Activated CD4-positive, alpha-beta T cell treated with anti-CD3 and anti-CD28 coated beads, Interleukin-2, amount 50 U/mL, for 1 hour (primary cell): ENCODE data around the gene ZNF10.

Source experiments
- DNase-seq: peaks from one replicate; pipeline ENCODE4 v3.0.0-alpha.2; 2020

The ZNF10 gene

DNA sequence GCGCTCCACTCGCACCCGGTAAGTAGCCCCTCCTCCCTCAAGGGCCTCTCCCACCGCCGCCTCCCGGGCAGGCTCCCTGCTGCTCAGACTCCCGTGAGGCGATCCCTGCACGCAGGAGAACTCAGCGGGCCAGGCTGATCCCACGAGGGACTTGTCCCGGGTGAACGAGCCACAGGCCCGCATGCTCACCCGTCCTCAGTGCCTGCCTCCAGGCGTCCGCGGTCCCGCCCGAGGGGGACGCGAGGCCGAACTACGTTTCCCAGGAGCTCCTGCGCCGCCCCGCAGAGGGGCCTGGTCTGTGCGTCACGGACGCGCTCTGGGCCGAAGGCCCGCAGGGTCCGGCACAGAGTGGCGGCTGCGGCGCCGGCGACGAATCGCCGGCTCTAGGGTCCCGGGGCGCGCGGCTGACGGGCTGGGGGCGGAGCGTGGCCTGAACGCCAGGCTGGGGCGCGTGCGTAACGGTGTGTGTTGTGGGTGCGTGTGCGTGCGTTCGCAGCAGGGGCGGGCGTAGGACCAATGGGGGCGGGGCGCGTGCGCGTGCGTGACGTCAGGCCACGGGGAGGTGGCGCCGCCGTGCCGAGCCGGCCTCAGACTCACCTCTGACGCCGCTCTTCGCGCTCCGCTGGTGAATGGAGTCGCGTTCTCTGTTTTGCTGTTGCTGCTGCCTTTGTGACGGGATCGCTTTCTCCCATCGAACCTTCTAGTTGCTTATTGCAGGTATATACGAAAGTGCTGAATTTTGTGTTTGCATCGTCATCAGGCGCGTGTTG is at the start of gene ZNF10, which contains the start of gene ZNF891:
Gene ZNF10 (plus strand): TSS at position 590 of the 770 bp plus-strand sequence. CDS start 13,866 bp downstream, outside the sequence.
Gene ZNF891 (minus strand): TSS at position 237 of the 770 bp plus-strand sequence. CDS start 8,356 bp downstream, outside the sequence.
- peak; percentile 97 for DNase-seq

DNA sequence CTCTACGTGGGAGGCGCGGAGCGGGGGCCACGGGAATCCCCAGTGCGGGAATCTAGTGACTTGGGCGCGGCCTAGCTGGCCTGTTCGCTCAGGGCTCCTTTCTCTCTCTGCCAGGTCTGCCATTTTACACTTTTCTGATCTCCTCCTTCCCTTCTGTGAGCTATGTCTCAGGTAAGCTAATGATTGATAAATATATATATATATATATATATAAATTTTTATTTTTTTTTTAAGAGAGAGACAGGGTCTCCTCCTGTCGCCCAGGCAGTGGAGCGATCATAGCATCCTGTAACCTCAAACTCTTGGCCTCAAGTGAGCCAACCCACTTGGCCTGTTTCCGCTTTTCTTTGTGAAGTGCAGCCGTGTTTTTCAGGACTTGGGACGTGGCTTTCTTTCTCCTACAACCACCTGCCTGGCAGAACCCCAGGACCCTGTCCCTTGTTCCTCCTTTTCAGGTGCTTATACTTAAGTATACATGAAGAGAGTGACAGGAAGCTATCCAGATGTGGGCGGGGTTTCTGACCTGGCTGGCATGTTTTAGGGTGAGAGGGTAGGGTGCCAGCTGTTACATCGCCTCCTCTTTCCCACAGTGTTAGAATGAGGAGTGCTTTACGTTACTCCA is 49.2 kb upstream of the ZNF10 start:
- peak; percentile 3 for DNase-seq

DNA sequence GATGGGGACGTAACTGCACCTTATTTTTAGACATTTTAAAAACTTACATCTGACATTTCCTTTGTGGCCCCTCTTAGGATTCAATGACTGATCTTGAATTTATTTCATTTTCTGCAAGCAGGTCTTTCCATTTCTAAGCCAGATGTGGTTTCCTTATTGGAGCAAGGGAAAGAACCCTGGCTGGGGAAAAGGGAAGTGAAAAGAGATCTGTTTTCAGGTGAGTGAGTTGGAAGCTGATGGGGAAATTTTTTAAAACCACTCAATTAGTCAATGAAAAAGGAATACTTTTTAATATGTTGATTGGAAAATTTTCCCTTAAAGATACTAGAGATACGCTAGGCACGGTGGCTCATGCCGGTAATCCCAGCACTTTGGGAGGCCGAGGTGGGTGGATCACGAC is 47.1 kb upstream of the ZNF10 start:
- no peak for DNase-seq

DNA sequence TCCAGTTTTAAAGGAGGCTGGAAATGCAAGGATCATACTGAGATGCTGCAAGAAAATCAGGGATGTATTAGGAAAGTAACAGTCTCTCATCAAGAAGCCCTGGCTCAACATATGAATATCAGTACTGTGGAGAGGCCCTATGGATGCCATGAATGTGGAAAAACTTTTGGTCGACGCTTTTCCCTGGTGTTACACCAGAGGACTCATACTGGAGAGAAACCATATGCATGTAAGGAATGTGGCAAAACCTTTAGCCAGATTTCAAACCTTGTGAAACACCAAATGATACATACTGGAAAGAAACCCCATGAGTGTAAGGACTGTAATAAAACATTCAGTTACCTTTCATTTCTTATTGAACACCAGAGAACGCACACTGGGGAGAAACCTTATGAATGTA is 24.8 kb upstream of the ZNF10 start:
- DNase-seq = no peak

DNA sequence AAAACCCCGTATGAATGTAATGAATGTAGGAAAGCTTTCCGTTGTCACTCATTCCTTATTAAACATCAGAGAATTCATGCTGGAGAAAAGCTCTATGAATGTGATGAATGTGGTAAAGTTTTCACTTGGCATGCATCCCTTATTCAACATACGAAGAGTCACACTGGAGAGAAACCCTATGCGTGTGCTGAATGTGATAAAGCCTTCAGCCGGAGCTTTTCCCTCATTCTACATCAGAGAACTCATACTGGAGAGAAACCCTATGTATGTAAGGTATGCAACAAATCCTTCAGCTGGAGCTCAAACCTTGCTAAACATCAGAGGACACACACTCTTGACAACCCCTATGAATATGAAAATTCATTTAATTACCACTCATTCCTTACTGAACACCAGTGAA is 24.2 kb upstream of the ZNF10 start:
- DNase-seq = no peak

DNA sequence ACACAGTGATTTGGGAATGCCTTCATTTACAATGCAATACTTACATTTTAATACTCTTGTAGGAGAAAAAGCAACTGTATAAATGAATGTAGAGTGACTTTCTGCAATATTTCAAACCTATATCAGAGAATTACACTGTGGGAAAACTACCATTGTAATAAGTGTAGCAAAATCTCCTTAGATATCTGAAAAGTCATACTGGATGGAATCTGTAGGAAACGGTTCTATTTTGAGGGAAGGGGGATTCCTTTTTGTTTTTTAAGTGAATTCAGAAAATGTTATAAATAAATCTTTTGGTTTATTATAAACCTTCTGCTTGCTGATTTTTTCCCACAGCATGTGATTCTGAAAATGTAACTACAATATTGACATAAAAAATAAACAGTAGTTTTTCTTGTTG is 23.3 kb upstream of the ZNF10 start:
- no peak for DNase-seq

DNA sequence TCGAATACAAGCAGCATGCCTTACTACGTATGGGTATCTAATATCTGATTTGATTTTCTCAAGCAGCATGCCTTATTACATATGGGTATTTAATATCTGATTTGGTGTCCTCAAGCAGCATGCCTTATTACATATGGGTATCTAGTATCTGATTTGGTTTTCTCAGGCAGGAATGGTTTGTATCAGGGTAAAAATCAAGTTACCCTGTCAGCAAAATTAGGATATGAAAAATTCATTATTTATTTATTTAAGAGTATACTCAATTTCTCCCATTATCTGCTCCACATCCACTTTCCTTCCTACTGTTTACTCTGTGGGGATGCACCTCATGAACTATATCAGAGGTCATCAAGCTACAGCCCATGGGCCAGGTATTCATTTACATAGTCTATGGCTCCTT is 22.3 kb upstream of the ZNF10 start:
- no peak for DNase-seq

DNA sequence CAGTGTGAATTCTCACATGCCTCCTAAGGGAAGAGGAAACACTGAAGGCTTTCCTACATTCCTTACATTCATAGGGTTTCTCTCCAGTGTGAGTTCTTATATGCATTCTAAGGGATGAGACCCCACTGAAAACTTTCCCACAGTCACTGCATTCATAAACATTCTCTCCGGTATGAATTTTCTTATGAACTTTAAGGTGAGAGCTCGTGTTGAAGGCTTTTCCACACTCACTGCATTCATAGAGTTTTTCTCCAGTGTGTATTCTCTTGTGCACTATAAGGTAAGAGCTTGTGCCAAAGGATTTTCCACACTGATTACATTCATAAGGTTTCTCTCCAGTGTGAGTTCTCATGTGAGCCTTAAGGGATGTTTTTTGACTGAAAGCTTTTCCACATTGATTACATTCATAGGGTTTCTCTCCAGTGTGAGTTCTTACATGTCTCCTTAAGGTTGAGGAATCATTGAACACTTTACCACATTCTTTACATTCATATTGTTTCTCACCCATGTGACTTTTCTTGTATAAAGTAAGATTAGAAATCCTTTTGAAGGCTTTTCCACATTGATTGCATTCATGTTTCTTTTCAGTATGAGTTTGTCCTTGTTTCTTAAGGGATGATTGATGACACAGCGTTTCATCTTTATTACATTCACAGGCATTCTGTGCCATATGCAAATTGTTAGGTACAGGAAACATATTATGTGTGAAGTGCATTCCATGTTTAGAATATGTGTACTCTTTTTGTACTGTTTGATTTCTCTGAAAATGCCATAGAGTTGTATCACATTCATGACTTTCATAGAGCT is 9.8 kb upstream of the ZNF10 start:
- no peak for DNase-seq

DNA sequence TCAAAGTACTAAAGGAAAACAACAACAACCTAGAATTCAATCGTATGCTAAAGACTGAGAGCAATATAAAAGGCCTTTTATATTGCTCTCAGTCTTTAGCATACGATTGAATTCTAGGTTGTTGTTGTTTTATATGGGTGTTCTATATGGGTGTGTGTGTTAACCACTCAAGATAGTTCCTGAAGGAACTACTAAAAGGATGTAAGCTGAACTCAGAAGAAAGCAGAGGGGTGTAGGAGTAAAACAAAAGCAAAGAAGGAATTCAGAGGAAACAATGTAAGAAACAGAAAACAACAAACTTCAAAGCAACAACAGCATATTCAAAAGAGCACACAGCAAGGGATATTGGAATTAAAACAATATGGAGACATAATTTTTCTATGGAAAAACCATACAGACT is 5.8 kb upstream of the ZNF10 start:
- no peak for DNase-seq

DNA sequence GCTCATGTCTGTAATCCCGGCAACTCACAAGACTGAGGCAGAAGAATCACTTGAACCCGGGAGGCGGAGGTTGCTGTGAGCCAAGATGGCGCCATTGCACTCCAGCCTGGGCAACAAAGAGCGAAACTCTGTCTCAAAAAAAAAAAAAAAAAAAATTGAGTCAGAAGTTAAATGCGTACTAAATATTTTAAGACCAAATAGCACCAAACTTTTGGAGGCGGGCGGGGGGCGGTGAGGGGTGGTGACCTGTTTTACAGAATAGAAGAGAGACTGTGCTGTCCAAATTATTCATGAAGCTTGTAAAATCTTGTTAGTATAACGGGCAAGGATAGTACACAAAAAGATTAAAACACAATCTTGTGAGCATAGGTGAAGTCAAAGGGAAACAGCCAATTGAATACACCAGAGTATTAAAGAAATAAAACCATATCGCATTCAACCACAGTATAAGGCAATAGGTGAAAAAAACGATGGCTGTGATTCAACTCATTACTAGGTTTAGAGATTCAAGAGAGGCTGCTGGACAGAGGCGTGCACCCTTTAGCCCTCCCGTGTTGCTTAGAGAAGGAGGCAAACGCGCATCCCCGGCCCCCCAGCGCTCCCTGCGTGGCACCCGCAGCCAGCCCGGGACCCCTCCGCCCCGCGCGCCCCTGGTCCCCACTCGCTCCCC is 924 bp upstream of the ZNF10 start:
- DNase-seq = no peak

DNA sequence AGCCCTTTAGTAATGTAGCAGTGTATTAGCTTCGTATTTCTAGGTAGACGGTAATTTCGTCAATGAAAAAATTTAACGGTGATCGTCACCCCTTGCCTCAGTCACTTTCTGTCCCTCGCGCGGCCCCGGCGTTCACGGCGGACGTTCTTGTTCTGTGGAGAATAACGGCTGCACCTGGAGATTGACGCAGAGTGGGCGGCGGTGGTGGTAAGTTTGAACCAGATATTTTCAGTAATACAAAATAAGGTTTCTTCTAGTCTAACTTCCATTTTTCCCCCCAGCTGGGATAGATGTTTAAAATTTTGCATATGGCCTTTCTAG is 341 bp downstream of the ZNF10 start:
- DNase-seq = peak; percentile 45

DNA sequence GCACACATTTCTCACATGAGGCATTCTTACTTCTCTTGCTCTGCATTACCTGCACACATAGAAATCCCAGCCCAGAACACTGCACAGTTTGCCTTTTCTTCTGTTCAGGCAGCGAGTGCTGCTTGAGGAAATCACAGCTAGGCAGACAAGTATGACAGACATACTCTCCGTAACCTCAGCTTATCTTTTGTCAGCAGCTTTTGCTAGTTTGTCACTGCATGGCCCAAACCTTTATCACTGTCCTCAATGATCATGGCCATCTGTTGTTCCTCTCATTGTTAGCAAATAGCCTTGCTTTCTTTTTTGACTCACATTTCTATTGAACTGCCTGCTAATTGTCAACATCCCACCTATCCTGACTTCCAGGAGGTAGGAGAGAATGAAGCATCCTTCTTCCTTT is 5.3 kb downstream of the ZNF10 start:
- DNase-seq = no peak

DNA sequence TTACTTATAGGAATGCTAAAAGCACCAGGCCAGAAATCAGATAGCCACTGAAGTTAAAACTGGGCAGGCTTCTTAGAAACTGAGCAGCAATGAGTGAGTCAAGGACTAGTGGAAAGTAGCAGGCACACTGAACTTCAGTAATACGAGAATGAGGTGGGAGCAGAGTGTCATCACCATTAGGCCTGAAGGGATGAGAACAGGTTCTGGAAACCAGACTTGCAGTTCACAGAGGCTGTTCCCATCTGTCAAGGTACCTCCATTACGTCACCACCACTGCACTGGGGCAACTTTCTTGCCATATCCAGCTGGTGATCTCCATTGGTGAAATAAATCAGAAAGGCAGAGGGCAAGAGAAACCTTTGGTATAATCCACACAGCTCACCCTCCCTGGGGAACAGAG is 15.6 kb downstream of the ZNF10 start:
- no peak for DNase-seq

DNA sequence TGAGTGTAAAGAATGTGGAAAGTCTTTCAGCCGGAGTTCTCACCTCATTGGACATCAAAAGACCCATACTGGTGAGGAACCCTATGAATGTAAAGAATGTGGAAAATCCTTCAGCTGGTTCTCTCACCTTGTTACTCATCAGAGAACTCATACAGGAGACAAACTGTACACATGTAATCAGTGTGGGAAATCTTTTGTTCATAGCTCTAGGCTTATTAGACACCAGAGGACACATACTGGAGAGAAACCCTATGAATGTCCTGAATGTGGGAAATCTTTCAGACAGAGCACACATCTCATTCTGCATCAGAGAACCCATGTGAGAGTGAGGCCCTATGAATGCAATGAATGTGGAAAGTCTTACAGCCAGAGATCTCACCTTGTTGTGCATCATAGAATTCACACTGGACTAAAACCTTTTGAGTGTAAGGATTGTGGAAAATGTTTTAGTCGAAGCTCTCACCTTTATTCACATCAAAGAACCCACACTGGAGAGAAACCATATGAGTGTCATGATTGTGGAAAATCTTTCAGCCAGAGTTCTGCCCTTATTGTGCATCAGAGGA is 25.8 kb downstream of the ZNF10 start:
- DNase-seq = no peak

DNA sequence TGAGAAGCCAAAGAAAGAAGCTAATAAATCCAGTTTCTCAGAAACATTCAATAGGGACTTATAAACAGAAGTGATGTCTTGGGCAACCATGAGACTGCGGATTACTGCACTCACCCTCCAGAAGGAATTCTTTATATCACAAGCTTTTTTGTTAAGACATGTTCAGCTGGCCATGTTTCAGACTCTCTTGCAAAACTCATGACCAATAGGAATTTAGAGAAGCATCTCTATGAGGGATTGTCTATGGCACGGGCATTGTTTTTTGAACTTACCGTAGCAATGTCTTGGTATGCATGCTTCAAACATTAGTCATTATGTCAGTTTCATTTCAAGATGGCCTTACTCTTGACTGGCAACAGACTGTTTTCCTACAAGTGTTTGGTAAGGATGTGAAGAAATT is 35.3 kb downstream of the ZNF10 start:
- DNase-seq = no peak

DNA sequence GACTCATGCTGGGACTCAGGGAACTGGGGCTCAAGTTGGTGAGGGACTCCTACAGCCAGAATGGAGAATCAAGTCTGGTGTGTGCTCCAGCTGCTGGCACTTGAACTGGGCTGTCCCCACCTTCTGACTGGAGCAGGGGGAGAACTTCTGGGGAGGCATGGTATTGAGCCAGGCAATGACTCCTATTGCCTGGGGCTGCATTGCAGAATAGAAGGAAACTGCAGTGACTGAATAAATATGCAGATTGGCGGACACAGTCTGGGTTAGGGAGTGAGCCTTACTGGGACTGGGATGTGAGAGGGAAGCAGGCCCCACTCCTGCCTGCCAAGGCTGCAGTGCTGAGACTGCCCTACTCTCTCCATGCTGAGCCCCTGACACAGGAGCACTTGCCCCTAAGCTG is 42.1 kb downstream of the ZNF10 start:
- DNase-seq = no peak

DNA sequence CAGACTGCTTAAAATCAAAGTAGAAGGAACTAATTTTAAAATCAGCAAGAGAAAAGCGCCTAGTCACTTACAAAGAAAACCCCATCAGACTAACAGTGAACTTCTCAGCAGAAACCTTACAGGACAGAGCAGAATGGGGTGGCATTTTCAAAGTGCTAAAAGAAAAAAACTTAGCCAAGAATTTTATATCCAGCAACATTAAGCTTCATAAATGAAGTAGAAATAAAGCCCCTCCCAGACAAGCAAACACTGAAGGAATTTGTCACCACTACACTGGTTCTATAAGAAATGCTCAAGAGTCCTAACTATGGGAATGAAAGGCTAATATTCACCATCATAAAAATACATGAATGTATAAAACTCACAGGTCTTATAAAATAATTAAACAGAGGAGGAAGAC is 44.5 kb downstream of the ZNF10 start:
- no peak for DNase-seq

DNA sequence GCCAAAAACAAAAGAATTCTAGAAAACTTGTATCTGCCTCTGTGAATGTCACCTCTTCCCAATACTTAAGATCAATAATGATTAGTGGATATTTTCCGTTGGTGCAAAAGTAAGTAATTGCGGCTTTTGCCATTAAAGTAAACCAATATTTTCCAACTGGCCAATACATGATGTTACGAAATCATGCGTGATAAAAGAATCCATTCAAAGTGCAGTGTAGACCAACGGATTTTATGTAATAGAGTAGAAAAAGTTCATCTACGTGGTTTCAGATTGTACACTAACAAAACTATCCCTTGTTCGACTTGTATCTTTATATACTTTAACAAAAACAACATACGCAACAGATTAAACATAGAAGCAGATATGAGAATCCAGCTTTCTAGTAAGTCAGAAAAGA is 50.2 kb downstream of the ZNF10 start:
- no peak for DNase-seq

DNA sequence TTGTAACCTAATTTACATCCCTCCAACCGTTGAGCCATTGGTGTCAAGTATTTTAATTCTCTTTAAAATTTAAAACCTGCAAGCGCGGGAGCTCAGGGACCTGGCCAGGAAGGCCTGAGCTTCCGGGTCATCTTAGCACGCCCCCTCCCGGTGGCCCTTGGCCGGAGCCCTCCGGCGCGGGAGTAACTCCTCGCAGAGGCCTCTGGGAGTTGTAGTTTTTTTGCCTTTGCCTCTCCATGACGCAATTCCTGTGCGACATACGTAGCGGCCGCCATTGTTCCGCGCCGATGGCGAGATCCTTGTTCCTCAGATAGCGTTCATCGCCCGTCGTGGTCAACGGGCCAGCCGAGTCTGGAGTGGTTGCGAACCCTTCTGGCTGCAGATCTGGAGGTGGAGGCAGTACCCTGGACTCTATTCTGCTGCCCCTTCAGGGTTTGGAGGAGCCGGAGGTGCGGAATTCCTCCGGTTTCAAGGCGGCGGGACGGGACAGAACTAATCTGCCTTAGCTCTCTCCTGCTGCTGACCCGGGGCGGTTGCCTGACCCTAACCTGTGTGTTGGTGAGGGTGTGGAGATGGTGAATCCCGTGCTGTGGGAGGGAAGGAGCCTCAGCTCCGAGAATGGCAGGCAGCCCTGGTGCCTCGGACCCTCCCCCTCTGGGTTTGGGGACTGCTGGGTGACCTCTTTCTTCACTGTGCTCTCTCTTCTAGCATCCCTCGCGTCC is 51.0 kb downstream of the ZNF10 start, which contains the start of gene ZNF268:
Gene ZNF268 (plus strand): TSS at position 258 of the 722 bp plus-strand sequence. CDS start 503 bp downstream, outside the sequence.
- DNase-seq = peak; percentile 84

DNA sequence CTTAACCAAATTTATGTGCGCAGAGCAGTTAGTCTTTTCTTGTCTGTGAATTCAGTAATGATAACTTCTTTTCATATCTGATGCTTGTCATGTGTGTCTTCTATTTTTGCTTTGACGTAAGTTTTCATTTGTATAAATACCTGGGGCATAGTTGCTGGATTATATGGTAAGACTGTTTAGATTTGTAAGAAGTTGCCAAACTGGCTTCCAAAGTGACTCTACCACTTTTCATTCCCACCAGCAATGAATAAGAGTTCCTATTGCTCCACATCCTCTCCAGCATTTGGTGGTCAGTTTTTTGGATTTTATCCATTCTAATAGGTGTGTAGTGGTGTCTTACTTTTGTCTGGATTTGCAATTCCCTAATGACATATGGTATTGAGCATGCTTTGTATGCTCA is 59.7 kb downstream of the ZNF10 start:
- DNase-seq = no peak

DNA sequence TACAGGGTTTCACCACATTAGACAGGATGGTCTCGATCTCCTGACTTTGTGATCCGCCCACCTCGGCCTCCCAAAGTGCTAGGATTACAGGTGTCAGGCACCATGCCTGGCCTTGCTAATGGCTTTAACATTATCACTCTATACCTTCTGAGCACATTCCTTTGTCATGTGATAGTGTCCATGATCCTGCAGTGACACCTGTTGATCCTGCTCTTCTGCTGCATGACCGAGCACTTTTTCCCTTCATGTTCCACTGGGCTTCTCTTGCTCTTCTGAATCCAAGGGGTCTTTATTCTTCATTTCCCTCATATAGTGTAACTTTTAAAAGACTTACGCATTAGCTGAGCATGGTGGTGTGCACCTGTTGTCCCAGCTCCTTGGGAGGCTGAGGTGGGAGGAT is 62.4 kb downstream of the ZNF10 start:
- no peak for DNase-seq

DNA sequence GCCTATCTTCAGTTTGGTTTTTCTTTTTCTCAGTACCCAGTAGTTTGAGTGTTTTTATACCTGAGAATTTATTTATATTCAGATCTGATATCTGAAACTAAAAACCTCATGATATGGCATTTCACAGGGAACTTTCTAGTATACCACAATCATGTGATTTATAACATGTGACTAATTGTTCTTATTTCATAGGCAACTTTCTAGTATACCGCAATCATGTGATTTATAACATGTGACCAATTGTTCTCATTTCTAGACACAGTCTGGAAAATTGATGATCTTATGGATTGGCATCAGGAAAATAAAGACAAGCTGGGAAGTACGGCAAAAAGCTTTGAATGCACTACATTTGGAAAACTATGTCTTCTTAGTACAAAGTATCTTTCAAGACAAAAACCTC is 71.5 kb downstream of the ZNF10 start:
- DNase-seq = no peak
